Right renal cortex interstitium (tissue), 3 donors: ENCODE data around the gene OOEP. TPM values are rescaled to one million over a fixed set of nuclear protein-coding genes. Genes with fewer than 3 reads are reported as not detected.

Experiments
- polyA plus RNA-seq, 3 donors: library from polyadenylated mRNA; unstranded; fragments of 120-200 nt; gene quantifications; one replicate each; pipeline ENCODE4 v1.2.1, GENCODE V29; 2013; ENCODE audit not compliant: insufficient read length in 3 of 3

Gene OOEP
- polyA plus RNA-seq, 3 donors: 0.51 TPM; not detected in 2

Other genes with a start within 250 kb of the OOEP start
- gene KHDC1L, start 144.4 kb downstream of the OOEP start, polyA plus RNA-seq: under 1 TPM in 2 of 3 donors, not detected in 1; 0.33 to 0.69 TPM
- gene KHDC1, start 106.7 kb downstream of the OOEP start, polyA plus RNA-seq: 1 to 10 TPM; 8.5 to 8.6 (median 8.5) TPM
- not detected for gene DPPA5, start 15.6 kb downstream of the OOEP start, polyA plus RNA-seq
- under 1 TPM in 1 of 3 donors, not detected in 2; 0.12 TPM for gene KHDC3L, start 7.2 kb downstream of the OOEP start, polyA plus RNA-seq
- under 1 TPM; 0.35 to 0.62 (median 0.58) TPM for gene DDX43, start 24.9 kb upstream of the OOEP start, polyA plus RNA-seq
- 1 to 10 TPM; 2.8 to 3.2 (median 3.2) TPM for gene CGAS, start 82.4 kb upstream of the OOEP start, polyA plus RNA-seq
- gene MTO1, start 91.8 kb upstream of the OOEP start, polyA plus RNA-seq: 10 to 100 TPM; 28.9 to 36.2 (median 31.6) TPM
- over 10,000 TPM; 21,580 to 22,071 (median 21,951) TPM for gene EEF1A1, start 151.1 kb upstream of the OOEP start, polyA plus RNA-seq